H9 (cell line): ENCODE measurements around the gene PIEZO2. TPM values are rescaled to one million over a fixed set of nuclear protein-coding genes. Genes with fewer than 3 reads are reported as not detected.

Experiments
- DNase-seq: peaks from one replicate; pipeline ENCODE4 v3.0.0-alpha.2; 2017
- H2AFZ ChIP-seq: one replicate; pipeline ENCODE4 v1.6.1; 2013; ENCODE audit warnings: mild to moderate bottlenecking, low read length, control low read depth, moderate library complexity
- H2AK5ac ChIP-seq: 2 replicates; pipeline ENCODE4 v1.6.1; 2013; ENCODE audit warnings: low read length, control low read depth, mixed read lengths; ENCODE audit not compliant: insufficient read length
- H2BK120ac ChIP-seq: one replicate; pipeline ENCODE4 v1.6.1; 2013; ENCODE audit warnings: low read depth, mild to moderate bottlenecking, low read length, control low read depth, inconsistent platforms; ENCODE audit not compliant: poor library complexity, severe bottlenecking
- H2BK12ac ChIP-seq: 2 replicates; pipeline ENCODE4 v1.6.1; 2013; ENCODE audit warnings: low read length, control low read depth, mixed read lengths, low read depth; ENCODE audit not compliant: insufficient read length
- H2BK15ac ChIP-seq: 2 replicates; pipeline ENCODE4 v1.6.1; 2013; ENCODE audit warnings: low read depth, low read length, control low read depth
- H2BK20ac ChIP-seq: one replicate; pipeline ENCODE4 v1.6.1; 2013; ENCODE audit warnings: low read depth, mild to moderate bottlenecking, low read length, control low read depth, inconsistent platforms; ENCODE audit not compliant: poor library complexity, severe bottlenecking
- H2BK5ac ChIP-seq: 2 replicates; pipeline ENCODE4 v1.6.1; 2013; ENCODE audit warnings: low read length, control low read depth, mixed read lengths; ENCODE audit not compliant: insufficient read length
- H3K14ac ChIP-seq: 2 replicates; pipeline ENCODE4 v1.6.1; 2013; ENCODE audit warnings: low read length, control low read depth; ENCODE audit not compliant: insufficient read depth
- H3K18ac ChIP-seq: 2 replicates; pipeline ENCODE4 v1.6.1; 2013; ENCODE audit warnings: low read depth, mild to moderate bottlenecking, mixed read lengths, low read length, control low read depth; ENCODE audit not compliant: insufficient read length
- H3K23ac ChIP-seq: 2 replicates; pipeline ENCODE4 v1.6.1; 2013; ENCODE audit warnings: low read length, control low read depth, mixed read lengths, low read depth; ENCODE audit not compliant: insufficient read length
- H3K23me2 ChIP-seq: 2 replicates; pipeline ENCODE4 v1.6.1; 2013; ENCODE audit warnings: low read depth, mild to moderate bottlenecking, mixed read lengths, low read length, control low read depth; ENCODE audit not compliant: insufficient read length, poor library complexity, severe bottlenecking
- H3K27ac ChIP-seq: 2 replicates; pipeline ENCODE4 v1.5.1; 2013; ENCODE audit warnings: low read length, control low read depth, mixed read lengths, low read depth; ENCODE audit not compliant: insufficient read length
- H3K27me3 ChIP-seq: 2 replicates; pipeline ENCODE4 v1.6.1; 2013; ENCODE audit warnings: low read length, control low read depth, inconsistent platforms; ENCODE audit not compliant: insufficient read depth
- H3K4ac ChIP-seq: 2 replicates; pipeline ENCODE4 v1.6.1; 2013; ENCODE audit warnings: low read depth, mild to moderate bottlenecking, control low read depth, inconsistent platforms, low read length, moderate library complexity
- H3K4me1 ChIP-seq: 2 replicates; pipeline ENCODE4 v1.6.1; 2013; ENCODE audit warnings: low read length, control low read depth, inconsistent platforms; ENCODE audit not compliant: insufficient read depth
- H3K4me2 ChIP-seq: 2 replicates; pipeline ENCODE4 v1.6.1; 2013; ENCODE audit warnings: low read length, control low read depth, mixed read lengths; ENCODE audit not compliant: insufficient read length, insufficient read depth
- H3K56ac ChIP-seq: 2 replicates; pipeline ENCODE4 v1.6.1; 2013; ENCODE audit warnings: low read depth, mild to moderate bottlenecking, mixed read lengths, low read length, control low read depth; ENCODE audit not compliant: insufficient read length
- H3K79me1 ChIP-seq: 2 replicates; pipeline ENCODE4 v1.6.1; 2013; ENCODE audit warnings: low read depth, mild to moderate bottlenecking, moderate library complexity, low read length, control low read depth, inconsistent platforms; ENCODE audit not compliant: insufficient read depth, poor library complexity, severe bottlenecking
- H3K79me2 ChIP-seq: 2 replicates; pipeline ENCODE4 v1.6.1; 2013; ENCODE audit warnings: low read length, control low read depth, inconsistent platforms; ENCODE audit not compliant: insufficient read depth
- H3K9ac ChIP-seq: 2 replicates; pipeline ENCODE4 v1.6.1; 2013; ENCODE audit warnings: low read length, control low read depth, mixed read lengths; ENCODE audit not compliant: insufficient read length; ENCODE audit errors: extremely low read depth
- H3K9me3 ChIP-seq: one replicate; pipeline ENCODE4 v1.6.1; 2013; ENCODE audit warnings: low read depth, low read length, inconsistent platforms; ENCODE audit not compliant: control insufficient read depth
- H3T11ph ChIP-seq: one replicate; pipeline ENCODE4 v1.6.1; 2013; ENCODE audit warnings: mild to moderate bottlenecking, low read length, control low read depth, inconsistent platforms
- H4K20me1 ChIP-seq: one replicate; pipeline ENCODE4 v1.6.1; 2013; ENCODE audit not compliant: control insufficient read depth, insufficient read length, insufficient read depth
- H4K5ac ChIP-seq: 2 replicates; pipeline ENCODE4 v1.6.1; 2013; ENCODE audit warnings: low read depth, mild to moderate bottlenecking, mixed read lengths, low read length, control low read depth; ENCODE audit not compliant: insufficient read length
- H4K8ac ChIP-seq: replicated peaks from 2 replicates; pipeline ENCODE4 v1.6.1; 2013; ENCODE audit warnings: low read length, control low read depth, mixed read lengths, low read depth; ENCODE audit not compliant: insufficient read length
- H4K91ac ChIP-seq: 2 replicates; pipeline ENCODE4 v1.6.1; 2013; ENCODE audit warnings: low read depth, mild to moderate bottlenecking, moderate library complexity, mixed read lengths, low read length, control low read depth; ENCODE audit not compliant: insufficient read length
- H3K27ac Mint-ChIP-seq, 3 experiments: 2 replicates in 2 of 3; 3 replicates in 1 of 3; pipeline ENCODE4 v1.8.0; 2020 to 2021; ENCODE audit warnings: mixed read lengths in 3 of 3, mild to moderate bottlenecking in 1 of 3, moderate library complexity in 1 of 3
- H3K27me3 Mint-ChIP-seq: 2 replicates; pipeline ENCODE4 v1.8.0; 2021; ENCODE audit warnings: low read depth, mild to moderate bottlenecking, moderate library complexity, mixed read lengths
- H3K36me3 Mint-ChIP-seq, 3 experiments: 2 replicates in 2 of 3; 3 replicates in 1 of 3; pipeline ENCODE4 v1.8.0; 2020 to 2021; ENCODE audit warnings: low read depth in 3 of 3, mixed read lengths in 3 of 3; ENCODE audit not compliant: insufficient read depth in 1 of 3
- H3K4me1 Mint-ChIP-seq, 2 experiments: 2 replicates each; pipeline ENCODE4 v1.8.0; 2020; ENCODE audit warnings: mixed read lengths in 2 of 2
- H3K4me3 Mint-ChIP-seq, 2 experiments: 2 replicates in 1 of 2; 3 replicates in 1 of 2; pipeline ENCODE4 v1.8.0; 2020 to 2021; ENCODE audit warnings: mild to moderate bottlenecking in 2 of 2, mixed read lengths in 2 of 2, moderate library complexity in 1 of 2
- H3K9me3 Mint-ChIP-seq, 2 experiments: 2 replicates in 1 of 2; 3 replicates in 1 of 2; pipeline ENCODE4 v1.8.0; 2020; ENCODE audit warnings: mild to moderate bottlenecking in 2 of 2, mixed read lengths in 2 of 2, moderate library complexity in 1 of 2
- WGBS: extraction: QIAGEN DNeasy Blood & Tissue Kit; methylation state at CpG from one replicate; pipeline ENCODE4 v1.1.7; 2013; ENCODE audit warnings: missing lambda C conversion rate, low lambda C conversion rate, mixed read lengths; ENCODE audit not compliant: insufficient read length; ENCODE audit errors: extremely low coverage; 5-methylcytosine and 5-hydroxymethylcytosine counted together
- total RNA-seq: library from RNA; stranded (reverse); gene quantifications from 2 replicates; pipeline ENCODE4 v1.2.1, GENCODE V29; 2021
- TF ChIP-seq, protein P1 (sequence below): fragments of 200-600 bp; sonication (generic); conservative IDR thresholded peaks from 3 replicates; pipeline ENCODE4 v1.8.0; 2021; ENCODE audit warnings: antibody characterized with exemption, mild to moderate bottlenecking

The PIEZO2 gene
- total RNA-seq, 1 experiment from 2014 or later: 3.9 TPM

DNA sequence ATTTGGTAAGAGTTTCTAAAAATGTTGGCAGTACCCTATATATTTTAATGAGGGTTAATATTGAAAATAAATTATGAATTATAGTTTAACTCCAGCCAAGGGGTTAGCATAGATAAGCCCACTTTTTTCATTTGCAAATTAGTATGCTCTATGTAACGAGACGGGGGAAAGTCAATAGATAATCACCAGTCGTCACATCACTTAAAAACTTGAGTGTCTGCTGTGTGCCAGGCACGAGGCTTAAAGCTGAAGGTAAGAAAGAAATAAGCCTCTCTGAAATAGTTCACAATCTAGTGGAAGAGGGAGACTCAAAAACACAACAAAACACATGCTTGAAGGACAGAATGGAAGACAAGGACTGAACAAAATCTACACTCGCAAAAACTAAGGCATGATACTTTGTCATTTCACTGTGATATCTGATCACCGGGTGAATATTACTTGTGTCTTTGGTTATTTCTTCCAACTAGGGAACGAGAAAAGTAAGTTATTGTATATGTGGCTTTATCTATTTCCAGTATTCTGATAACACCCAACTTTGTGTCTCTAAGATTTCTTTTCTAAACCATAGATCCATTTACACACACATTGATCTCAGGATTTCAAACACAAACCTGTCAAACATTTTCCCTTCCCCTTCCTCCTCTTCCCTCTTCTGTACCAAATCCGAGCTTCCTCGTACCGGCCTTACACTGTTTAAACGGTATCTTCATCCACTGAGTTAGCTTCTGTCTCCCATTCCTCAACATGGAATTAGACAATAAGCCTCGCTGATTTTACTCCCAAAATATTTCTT lies 199.1 kb downstream of the PIEZO2 start:
- H3K27me3 Mint-ChIP-seq: no peaks in the 10 kb centered on the region

More for the DNA sequence above, 199.1 kb downstream of the PIEZO2 start:
- no peak overlapping the region for H2AK5ac ChIP-seq
- Mint-ChIP-seq H3K36me3 (peaks cover 14 to 17% (median 15%) of the 10 kb centered on the region in 3 experiments), H3K4me3 (no peak overlapping the region), H3K9me3 (peaks cover 18 to 21% of the 10 kb centered on the region in 2 experiments), H3K27ac (no peak overlapping the region), H3K4me1 (peaks cover 4 to 5% of the 10 kb centered on the region in 2 experiments; a peak in 1 of 4 replicates)
- H2BK12ac ChIP-seq: no peak overlapping the region
- H3K4ac ChIP-seq: no peak overlapping the region
- H3K23ac ChIP-seq: no peak overlapping the region
- H3K27me3 ChIP-seq: no peaks in the 10 kb centered on the region
- H3K4me1 ChIP-seq: no peaks in the 10 kb centered on the region
- TF ChIP-seq, protein P1, sequence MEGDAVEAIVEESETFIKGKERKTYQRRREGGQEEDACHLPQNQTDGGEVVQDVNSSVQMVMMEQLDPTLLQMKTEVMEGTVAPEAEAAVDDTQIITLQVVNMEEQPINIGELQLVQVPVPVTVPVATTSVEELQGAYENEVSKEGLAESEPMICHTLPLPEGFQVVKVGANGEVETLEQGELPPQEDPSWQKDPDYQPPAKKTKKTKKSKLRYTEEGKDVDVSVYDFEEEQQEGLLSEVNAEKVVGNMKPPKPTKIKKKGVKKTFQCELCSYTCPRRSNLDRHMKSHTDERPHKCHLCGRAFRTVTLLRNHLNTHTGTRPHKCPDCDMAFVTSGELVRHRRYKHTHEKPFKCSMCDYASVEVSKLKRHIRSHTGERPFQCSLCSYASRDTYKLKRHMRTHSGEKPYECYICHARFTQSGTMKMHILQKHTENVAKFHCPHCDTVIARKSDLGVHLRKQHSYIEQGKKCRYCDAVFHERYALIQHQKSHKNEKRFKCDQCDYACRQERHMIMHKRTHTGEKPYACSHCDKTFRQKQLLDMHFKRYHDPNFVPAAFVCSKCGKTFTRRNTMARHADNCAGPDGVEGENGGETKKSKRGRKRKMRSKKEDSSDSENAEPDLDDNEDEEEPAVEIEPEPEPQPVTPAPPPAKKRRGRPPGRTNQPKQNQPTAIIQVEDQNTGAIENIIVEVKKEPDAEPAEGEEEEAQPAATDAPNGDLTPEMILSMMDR: no peak
- H4K8ac ChIP-seq: no peak overlapping the region
- no peak overlapping the region for H2BK15ac ChIP-seq
- no peak overlapping the region for H2BK5ac ChIP-seq
- H2BK20ac ChIP-seq: no peak overlapping the region
- no peaks in the 10 kb centered on the region for H4K20me1 ChIP-seq
- no peaks in the 10 kb centered on the region for H3K79me1 ChIP-seq
- H3T11ph ChIP-seq: no peak overlapping the region
- no peaks in the 10 kb centered on the region for H3K23me2 ChIP-seq
- H2AFZ ChIP-seq: no peak overlapping the region
- no peak for DNase-seq
- no CpG with 5 or more reads among the region's 12 CpGs for whole genome bisulfite sequencing
- H3K4me2 ChIP-seq: no peak overlapping the region
- no peaks in the 10 kb centered on the region for H3K79me2 ChIP-seq
- peaks cover 6% of the 10 kb centered on the region for H3K9me3 ChIP-seq
- H3K9ac ChIP-seq: no peak overlapping the region
- no peak overlapping the region for H3K27ac ChIP-seq
- H2BK120ac ChIP-seq: no peak overlapping the region
- H3K18ac ChIP-seq: no peak overlapping the region
- no peak overlapping the region for H3K56ac ChIP-seq
- no peak overlapping the region for H4K5ac ChIP-seq
- no peak overlapping the region for H3K14ac ChIP-seq
- no peak overlapping the region for H4K91ac ChIP-seq
